Measurements from ENCODE around the gene GPX6.
"Not testable (repeated sequence)": the region's sequence is repeated elsewhere in the genome, so short reads cannot be mapped to it uniquely, and the experiment has no call there.

The GPX6 gene

DNA sequence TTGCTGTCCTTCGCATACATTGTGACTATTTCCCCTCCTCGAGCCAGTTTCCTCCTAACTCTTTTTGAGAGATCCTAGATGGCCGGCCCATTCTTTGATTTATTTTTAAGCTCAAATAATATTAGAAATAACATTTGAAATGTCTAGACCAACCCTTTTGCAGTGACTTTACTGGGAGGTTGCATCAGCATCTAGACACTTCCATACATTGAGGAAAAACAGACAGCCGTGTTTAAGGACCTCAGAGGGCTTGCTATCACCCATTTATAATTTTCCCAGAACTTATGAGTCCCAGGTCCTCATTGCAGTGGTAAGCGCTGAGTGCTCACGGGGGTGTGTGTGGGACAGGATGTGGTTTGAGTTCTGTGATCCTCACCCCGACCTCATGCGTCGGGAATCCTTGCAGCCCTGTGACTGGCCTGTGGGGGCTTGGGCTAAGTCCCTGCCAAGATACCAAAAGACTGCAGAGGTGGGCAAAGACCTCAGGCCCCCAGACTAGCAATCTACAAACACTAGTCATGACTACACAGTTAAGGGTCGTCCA is 10.0 kb upstream of the GPX6 start, which contains the start of gene GPX5:
Gene GPX5, plus strand, starts transcription at position 386 of the 544 bp plus-strand sequence. Its CDS starts 133 bp downstream, at position 519.
- DNase-seq (ENCODE audit: low read depth in 1 of 2, low spot score in 1 of 2), result no peak

DNA sequence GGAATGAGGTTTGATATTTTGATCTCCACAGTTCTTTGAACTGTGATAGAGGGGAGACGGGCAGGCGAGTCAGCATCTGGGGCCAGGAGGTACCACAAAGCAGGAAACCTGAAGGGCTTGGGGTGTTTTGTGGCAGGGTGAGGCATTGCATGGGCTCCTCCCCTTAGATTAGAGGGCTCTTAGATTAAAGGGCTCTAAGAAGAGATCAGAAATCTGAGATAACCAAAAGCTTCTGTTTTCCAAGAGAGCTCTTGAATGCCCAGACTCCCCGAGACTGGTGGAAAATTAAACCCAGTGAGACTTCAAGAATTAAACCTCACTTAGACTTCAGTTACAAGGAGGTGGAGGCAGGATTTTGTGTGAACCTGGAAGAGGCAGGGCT is 7.6 kb upstream of the GPX6 start:
- DNase-seq (ENCODE audit: low read depth in 1 of 2, low spot score in 1 of 2), result no peak

- DNase-seq (ENCODE audit: low read depth in 1 of 2, low spot score in 1 of 2), result no peak
Observed at GRCh38 chr6:28522594-28523240, 7.1 kb upstream of the GPX6 start.

- DNase-seq (ENCODE audit: low read depth in 1 of 2, low spot score in 1 of 2), result no peak
Observed at GRCh38 chr6:28517964-28518363, 2.4 kb upstream of the GPX6 start.

GRCh38 chr6:28512387-28512786 is 3.2 kb downstream of the GPX6 start:
- DNase-seq (ENCODE audit: low read depth in 1 of 2, low spot score in 1 of 2), result not testable (repeated sequence)

- DNase-seq (ENCODE audit: low read depth in 1 of 2, low spot score in 1 of 2), result no peak
Observed at GRCh38 chr6:28511628-28512300, 3.8 kb downstream of the GPX6 start.

GRCh38 chr6:28506807-28507475 is 8.7 kb downstream of the GPX6 start:
- no peak for DNase-seq (ENCODE audit: low read depth in 1 of 2, low spot score in 1 of 2)

- DNase-seq (ENCODE audit: low read depth in 1 of 2, low spot score in 1 of 2), result no peak
Observed at GRCh38 chr6:28505733-28506132, 9.9 kb downstream of the GPX6 start.

DNA sequence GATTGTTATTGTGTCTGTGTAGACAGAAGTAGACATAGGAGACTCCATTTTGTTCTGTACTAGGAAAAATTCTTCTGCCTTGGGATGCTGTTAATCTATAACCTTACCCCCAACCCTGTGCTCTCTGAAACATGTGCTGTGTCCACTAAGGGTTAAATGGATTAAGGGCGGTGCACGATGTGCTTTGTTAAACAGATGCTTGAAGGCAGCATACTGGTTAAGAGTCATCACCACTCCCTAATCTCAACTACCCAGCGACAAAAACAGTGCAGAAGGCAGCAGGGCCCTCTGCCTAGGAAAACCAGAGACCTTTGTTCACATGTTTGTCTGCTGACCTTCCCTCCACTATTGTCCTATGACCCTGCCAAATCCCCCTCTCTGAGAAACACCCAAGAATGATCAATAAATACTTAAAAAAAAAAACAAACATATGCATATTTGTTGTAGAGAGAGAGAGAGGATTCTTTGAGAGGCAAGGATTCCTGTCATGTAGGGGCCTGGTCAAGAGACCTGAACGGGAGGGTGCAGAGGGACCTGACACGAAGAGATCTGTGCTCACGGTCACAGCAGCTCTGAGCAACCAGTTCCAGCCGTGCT is 12.8 kb downstream of the GPX6 start:
- DNase-seq (ENCODE audit: low read depth in 1 of 2, low spot score in 1 of 2), result not testable (repeated sequence)

DNA sequence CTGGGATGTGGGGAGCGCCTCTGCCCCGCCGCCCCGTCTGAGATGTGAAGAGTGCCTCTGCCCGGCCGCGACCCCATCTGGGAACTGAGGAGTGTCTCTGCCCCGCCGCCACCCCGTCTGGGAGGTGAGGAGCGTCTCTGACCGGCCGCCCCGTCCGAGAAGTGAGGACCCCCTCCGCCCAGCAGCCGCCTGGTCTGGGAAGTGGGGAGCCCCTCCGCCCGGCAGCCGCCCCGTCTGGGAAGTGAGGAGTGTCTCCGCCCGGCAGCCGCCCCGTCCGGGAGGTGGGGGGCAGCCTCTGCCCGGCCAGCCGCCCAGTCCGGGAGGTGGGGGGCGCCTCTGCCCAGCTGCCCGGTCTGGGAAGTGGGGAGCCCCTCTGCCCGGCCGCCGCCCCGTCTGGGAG is 13.5 kb downstream of the GPX6 start:
- DNase-seq (ENCODE audit: low read depth in 1 of 2, low spot score in 1 of 2), result not testable (repeated sequence)

DNA sequence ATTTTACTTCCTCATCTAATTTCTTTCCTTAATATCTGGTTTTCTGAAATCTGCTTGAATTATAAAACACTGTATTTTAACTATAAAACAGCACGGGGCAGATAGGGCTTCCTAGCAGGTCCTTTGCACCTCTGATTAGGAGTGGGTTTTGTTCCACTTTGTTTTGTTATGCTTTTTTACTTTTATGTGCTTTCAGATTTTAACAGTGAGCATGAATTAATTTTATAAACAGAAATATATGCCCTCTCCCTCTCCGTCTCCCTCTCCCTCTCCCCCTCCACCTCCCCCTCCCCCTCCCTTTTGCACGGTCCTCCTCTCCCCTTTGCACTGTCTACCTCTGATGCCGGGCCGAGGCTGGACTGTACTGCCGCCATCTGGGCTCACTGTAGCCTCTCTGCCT is 14.3 kb downstream of the GPX6 start:
- DNase-seq (ENCODE audit: low read depth in 1 of 2, low spot score in 1 of 2), result no peak

DNA sequence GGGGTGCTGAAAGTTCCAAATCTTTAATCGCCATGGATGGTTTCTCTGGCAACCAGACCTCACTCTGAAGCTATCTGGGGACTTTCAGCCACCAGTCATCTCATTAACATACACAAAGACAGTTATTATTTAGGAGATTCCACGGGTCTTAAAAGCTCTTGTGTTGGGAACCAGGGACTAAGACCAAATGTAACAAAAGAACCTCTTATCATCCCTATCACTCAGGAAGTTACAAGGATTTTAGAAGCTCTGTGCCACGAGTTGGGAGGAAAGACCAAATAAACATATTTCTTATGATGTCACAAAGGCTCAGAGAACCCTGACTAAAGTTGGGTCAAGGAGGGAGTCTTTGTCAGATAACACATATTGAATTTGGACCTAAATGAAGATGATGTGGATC is 17.7 kb downstream of the GPX6 start:
- no peak for DNase-seq (ENCODE audit: low read depth in 1 of 2, low spot score in 1 of 2)

DNA sequence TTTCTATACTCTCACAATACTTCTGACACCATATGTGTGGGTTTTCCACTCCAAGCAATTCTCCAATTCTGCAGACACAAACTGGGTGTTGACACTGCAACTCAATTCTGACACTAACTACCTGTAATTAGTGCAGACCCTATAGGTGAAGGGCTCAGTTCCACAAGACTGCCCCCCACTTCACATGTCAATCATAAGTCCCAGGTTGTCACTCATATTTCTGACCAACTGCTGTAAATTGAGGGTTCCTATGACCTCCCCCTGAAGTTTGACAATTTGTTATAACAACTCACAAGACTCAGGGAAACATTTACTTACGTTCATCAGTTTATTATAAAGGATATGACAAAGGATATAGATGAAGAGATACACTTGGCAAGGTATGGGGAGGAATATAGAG is 18.3 kb downstream of the GPX6 start:
- no peak for DNase-seq (ENCODE audit: low read depth in 1 of 2, low spot score in 1 of 2)

- no peak for DNase-seq (ENCODE audit: low read depth in 1 of 2, low spot score in 1 of 2)
Observed at GRCh38 chr6:28496099-28496779, 19.4 kb downstream of the GPX6 start.

GRCh38 chr6:28491984-28492317 is 23.6 kb downstream of the GPX6 start:
- DNase-seq (ENCODE audit: low read depth in 1 of 2, low spot score in 1 of 2), result no peak

DNA sequence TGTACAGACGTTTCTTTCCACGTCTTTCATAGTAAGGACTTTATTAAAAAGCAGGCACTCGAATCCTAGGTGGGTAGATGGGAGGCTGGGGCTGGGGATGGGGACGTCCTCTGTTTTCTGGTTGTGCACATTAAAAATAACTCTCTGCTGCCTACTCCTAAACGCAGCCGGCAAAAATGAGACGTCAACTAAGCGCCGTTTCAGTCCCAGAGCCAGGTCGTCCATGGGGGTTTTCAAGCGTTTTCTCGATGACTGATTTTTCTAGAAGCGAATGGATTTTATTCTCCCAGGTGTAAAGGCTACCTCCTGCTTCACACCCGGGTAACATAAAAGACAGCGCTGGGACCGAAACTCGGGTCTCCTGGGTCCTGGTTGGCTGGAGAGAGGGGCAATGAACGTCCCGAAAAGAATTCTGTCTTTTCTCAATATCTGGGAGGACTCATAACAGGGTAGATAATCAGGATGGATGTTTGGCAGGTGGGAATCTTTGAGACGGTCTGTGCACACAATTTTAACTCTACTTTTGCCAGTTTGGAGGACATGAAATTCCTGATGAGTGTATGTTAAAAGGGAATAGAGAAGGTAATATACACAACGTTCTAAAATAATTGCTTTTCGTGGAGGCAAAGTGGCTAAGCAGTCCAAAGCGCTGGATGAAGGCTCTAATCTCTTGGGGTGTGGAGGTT is 25.2 kb downstream of the GPX6 start:
- no peak for DNase-seq (ENCODE audit: low read depth in 1 of 2, low spot score in 1 of 2)

DNA sequence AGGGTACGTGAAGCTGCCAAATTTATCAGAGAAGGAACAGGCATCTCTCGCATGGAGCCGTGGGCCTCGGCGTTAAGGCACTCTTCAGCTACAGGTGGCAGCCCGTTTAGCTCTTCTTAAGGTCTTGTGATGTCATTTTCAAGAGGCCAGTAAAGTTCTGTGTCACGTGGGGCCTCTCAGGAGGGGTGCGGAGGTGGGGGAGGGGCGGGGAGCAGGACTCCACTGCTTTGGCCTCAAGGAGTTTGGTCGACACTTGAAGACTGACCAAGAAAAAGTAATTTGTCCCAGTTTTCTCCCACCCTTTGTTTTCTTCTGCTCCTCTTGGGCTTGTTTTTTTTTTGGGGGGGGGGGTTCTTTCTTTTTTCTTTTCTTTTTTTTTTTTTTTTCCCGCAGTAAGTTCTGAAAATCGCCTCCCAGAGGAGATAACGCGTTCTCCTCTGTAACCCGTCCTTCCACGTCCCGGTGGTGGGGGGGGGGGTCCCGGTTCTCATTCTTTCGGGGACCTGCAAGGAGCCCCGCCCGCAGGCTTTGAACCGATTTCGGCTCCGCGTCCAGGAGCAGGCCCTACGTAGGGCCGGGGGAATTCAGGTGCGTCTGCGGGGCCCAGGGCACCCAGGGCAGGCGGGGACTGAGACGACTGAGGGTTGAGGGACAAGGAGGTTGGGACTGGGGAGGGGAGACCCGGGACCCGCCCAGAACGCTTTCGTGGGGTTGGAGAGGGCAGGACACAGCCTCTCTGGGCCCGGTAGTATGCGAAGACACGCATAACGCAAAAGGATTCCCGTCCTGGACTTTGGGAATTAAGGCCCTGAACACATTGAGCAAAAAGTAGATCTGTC is 26.0 kb downstream of the GPX6 start:
- DNase-seq (ENCODE audit: low read depth in 1 of 2, low spot score in 1 of 2), result peak in 1 of 2 donors; percentile 32

- DNase-seq (ENCODE audit: low read depth in 1 of 2, low spot score in 1 of 2), result peak in 1 of 2 donors; percentile 30
Observed at GRCh38 chr6:28488916-28489365, 26.7 kb downstream of the GPX6 start.

DNA sequence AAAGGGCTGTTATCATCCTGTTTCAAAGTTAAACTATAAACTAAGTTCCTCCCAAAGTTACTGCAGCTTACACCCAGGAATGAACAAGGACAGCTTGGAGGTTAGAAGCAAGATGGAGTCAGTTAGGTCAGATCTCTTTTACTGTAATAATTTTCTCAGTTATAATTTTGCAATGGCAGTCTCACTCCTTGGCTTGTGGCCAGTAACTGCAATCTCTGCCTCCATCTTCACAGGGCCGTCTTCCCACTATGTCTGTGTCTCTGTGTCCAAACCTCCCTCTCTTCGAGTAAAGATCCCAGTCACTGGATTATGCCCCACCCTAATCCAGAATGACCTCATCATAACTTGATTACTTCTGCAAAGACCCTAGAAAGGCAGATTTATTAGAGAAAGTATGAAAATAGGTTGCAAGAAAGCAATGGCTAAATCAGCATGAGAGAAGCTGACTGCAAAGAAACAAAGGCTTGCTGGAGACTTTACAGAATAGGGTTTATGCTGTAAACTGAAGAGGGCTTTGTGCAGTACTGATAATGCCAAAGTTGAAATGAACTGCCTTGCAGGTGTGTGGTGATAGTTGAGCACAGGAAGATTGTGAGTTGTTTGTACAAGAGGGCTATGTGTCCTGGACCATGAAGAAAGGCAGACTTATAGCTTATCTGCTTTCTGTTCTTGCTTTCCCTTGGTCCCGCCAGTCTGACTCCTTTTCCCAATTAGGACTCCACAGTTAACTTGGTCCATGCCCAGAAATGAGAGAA is 28.4 kb downstream of the GPX6 start:
- no peak for DNase-seq (ENCODE audit: low read depth in 1 of 2, low spot score in 1 of 2)

Data from activated CD4-positive, alpha-beta T cell treated with anti-CD3 and anti-CD28 coated beads, Interleukin-2, amount 50 U/mL, for 24 hours (primary cell).